ENCODE data around the gene PIP4P1. TPM values are rescaled to one million over a fixed set of nuclear protein-coding genes. Genes with fewer than 3 reads are reported as not detected.

PIP4P1 gene
- total and polyA plus RNA-seq, 12 donors, result 15.5 to 31.9 (median 18.7) TPM

Other genes with a start within 250 kb of the PIP4P1 start
- gene OR11H6, start 237.7 kb downstream of the PIP4P1 start, total RNA-seq, result not detected
- not detected for gene OR11H6, start 237.7 kb downstream of the PIP4P1 start, polyA plus RNA-seq
- gene OR11H7, start 232.5 kb downstream of the PIP4P1 start, total RNA-seq, result not detected
- not detected for gene OR11H7, start 232.5 kb downstream of the PIP4P1 start, polyA plus RNA-seq
- gene OR11H4, start 222.1 kb downstream of the PIP4P1 start, total RNA-seq, result not detected
- gene OR11H4, start 222.1 kb downstream of the PIP4P1 start, polyA plus RNA-seq, result not detected
- 10 to 100 TPM in 7 of 10 donors, 1 to 10 TPM in 3; 6.3 to 14.0 (median 11.3) TPM for gene TTC5, start 155.5 kb downstream of the PIP4P1 start, total RNA-seq
- gene TTC5, start 155.5 kb downstream of the PIP4P1 start, polyA plus RNA-seq, result 1 to 10 TPM; 3.2 to 4.9 TPM
- 10 to 100 TPM; 35.7 to 69.9 (median 56.0) TPM for gene CCNB1IP1, start 128.2 kb downstream of the PIP4P1 start, total RNA-seq
- 100 to 1,000 TPM; 105 to 126 TPM for gene CCNB1IP1, start 128.2 kb downstream of the PIP4P1 start, polyA plus RNA-seq
- 10 to 100 TPM; 13.6 to 18.4 (median 16.0) TPM for gene PARP2, start 117.8 kb downstream of the PIP4P1 start, total RNA-seq
- gene PARP2, start 117.8 kb downstream of the PIP4P1 start, polyA plus RNA-seq, result 10 to 100 TPM; 13.5 to 19.5 TPM
- gene TEP1, start 47.9 kb downstream of the PIP4P1 start, total RNA-seq, result 10 to 100 TPM in 4 of 10 donors, 1 to 10 TPM in 6; 6.9 to 17.8 (median 8.6) TPM
- gene TEP1, start 47.9 kb downstream of the PIP4P1 start, polyA plus RNA-seq, result 10 to 100 TPM in 1 of 2 donors, 1 to 10 TPM in 1; 5.6 to 16.0 TPM
- 1 to 10 TPM in 2 of 10 donors, under 1 TPM in 8; 0.15 to 1.4 (median 0.40) TPM for gene KLHL33, start 25.3 kb downstream of the PIP4P1 start, total RNA-seq
- 1 to 10 TPM in 1 of 2 donors, under 1 TPM in 1; 0.13 to 1.2 TPM for gene KLHL33, start 25.3 kb downstream of the PIP4P1 start, polyA plus RNA-seq
- gene OSGEP, start 6.6 kb downstream of the PIP4P1 start, total RNA-seq, result 10 to 100 TPM; 17.6 to 25.3 (median 21.8) TPM
- gene OSGEP, start 6.6 kb downstream of the PIP4P1 start, polyA plus RNA-seq, result 10 to 100 TPM; 32.3 to 37.6 TPM
- 100 to 1,000 TPM in 1 of 10 donors, 10 to 100 TPM in 9; 57.1 to 103 (median 70.6) TPM for gene APEX1, start 6.2 kb downstream of the PIP4P1 start, total RNA-seq
- 10 to 100 TPM; 58.5 to 91.7 TPM for gene APEX1, start 6.2 kb downstream of the PIP4P1 start, polyA plus RNA-seq
- gene PNP, start 8.0 kb upstream of the PIP4P1 start, total RNA-seq, result 10 to 100 TPM in 4 of 10 donors, 1 to 10 TPM in 6; 5.0 to 33.7 (median 7.8) TPM
- 10 to 100 TPM in 1 of 2 donors, 1 to 10 TPM in 1; 8.6 to 30.2 TPM for gene PNP, start 8.0 kb upstream of the PIP4P1 start, polyA plus RNA-seq
- gene RNASE10, start 44.1 kb upstream of the PIP4P1 start, total RNA-seq, result under 1 TPM in 8 of 10 donors, not detected in 2; 0.24 to 0.56 (median 0.32) TPM
- under 1 TPM in 1 of 2 donors, not detected in 1; 0.07 TPM for gene RNASE10, start 44.1 kb upstream of the PIP4P1 start, polyA plus RNA-seq
- not detected for gene RNASE9, start 99.6 kb upstream of the PIP4P1 start, total RNA-seq
- not detected for gene RNASE9, start 99.6 kb upstream of the PIP4P1 start, polyA plus RNA-seq
- not detected for gene RNASE11, start 126.6 kb upstream of the PIP4P1 start, total RNA-seq
- not detected for gene RNASE11, start 126.6 kb upstream of the PIP4P1 start, polyA plus RNA-seq
- not detected for gene RNASE12, start 129.9 kb upstream of the PIP4P1 start, total RNA-seq
- not detected for gene RNASE12, start 129.9 kb upstream of the PIP4P1 start, polyA plus RNA-seq
- gene OR6S1, start 180.3 kb upstream of the PIP4P1 start, total RNA-seq, result not detected
- not detected for gene OR6S1, start 180.3 kb upstream of the PIP4P1 start, polyA plus RNA-seq
- 10 to 100 TPM in 2 of 10 donors, 1 to 10 TPM in 8; 2.3 to 13.6 (median 4.4) TPM for gene RNASE4, start 223.1 kb upstream of the PIP4P1 start, total RNA-seq
- 10 to 100 TPM; 11.2 to 16.2 TPM for gene RNASE4, start 223.1 kb upstream of the PIP4P1 start, polyA plus RNA-seq
- 1 to 10 TPM in 9 of 10 donors, under 1 TPM in 1; 0.79 to 4.1 (median 2.2) TPM for gene ANG, start 227.3 kb upstream of the PIP4P1 start, total RNA-seq
- gene ANG, start 227.3 kb upstream of the PIP4P1 start, polyA plus RNA-seq, result 1 to 10 TPM; 5.4 to 7.0 TPM

Data from heart right ventricle (tissue), 12 donors.